HFFc6 (cell line): ENCODE measurements around the gene PPIL4. TPM values are rescaled to one million over a fixed set of nuclear protein-coding genes. Genes with fewer than 3 reads are reported as not detected.

ENCODE experiments used
- DNase-seq: peaks from one replicate; pipeline ENCODE4 v3.0.0-alpha.2; 2018
- H3K27ac Mint-ChIP-seq: 2 replicates; pipeline ENCODE4 v1.8.0; 2020; ENCODE audit warnings: mild to moderate bottlenecking, mixed read lengths
- H3K27me3 Mint-ChIP-seq: 2 replicates; pipeline ENCODE4 v1.8.0; 2021; ENCODE audit warnings: mild to moderate bottlenecking, moderate library complexity, mixed read lengths; ENCODE audit not compliant: insufficient read depth
- H3K36me3 Mint-ChIP-seq: 2 replicates; pipeline ENCODE4 v1.8.0; 2021; ENCODE audit warnings: low read depth, mixed read lengths
- H3K4me1 Mint-ChIP-seq: 2 replicates; pipeline ENCODE4 v1.8.0; 2020; ENCODE audit warnings: low read depth, mixed read lengths
- H3K4me3 Mint-ChIP-seq: 2 replicates; pipeline ENCODE4 v1.8.0; 2020; ENCODE audit warnings: mild to moderate bottlenecking, moderate library complexity, mixed read lengths
- H3K9me3 Mint-ChIP-seq: 2 replicates; pipeline ENCODE4 v1.8.0; 2020; ENCODE audit warnings: mild to moderate bottlenecking, mixed read lengths
- CTCF ChIP-seq: fragments of 200-600 bp; sonication (generic); IDR thresholded peaks from 2 replicates; pipeline ENCODE4 v1.5.0; 2021; ENCODE audit warnings: antibody characterized with exemption, mild to moderate bottlenecking
- total RNA-seq, 6 experiments: library from RNA; stranded (reverse); fragmentation: NEBNext Ultra II Directional; extraction: Animal tissue kit (Norgen Biotek cat#: 25700); gene quantifications; 2 replicates in 1 of 6; 3 replicates in 5 of 6; pipeline ENCODE4 v1.2.3, GENCODE V29; 2021

PPIL4 gene
- total RNA-seq, 6 experiments from 2014 or later = 31.9 to 35.1 (median 34.6) TPM

DNA sequence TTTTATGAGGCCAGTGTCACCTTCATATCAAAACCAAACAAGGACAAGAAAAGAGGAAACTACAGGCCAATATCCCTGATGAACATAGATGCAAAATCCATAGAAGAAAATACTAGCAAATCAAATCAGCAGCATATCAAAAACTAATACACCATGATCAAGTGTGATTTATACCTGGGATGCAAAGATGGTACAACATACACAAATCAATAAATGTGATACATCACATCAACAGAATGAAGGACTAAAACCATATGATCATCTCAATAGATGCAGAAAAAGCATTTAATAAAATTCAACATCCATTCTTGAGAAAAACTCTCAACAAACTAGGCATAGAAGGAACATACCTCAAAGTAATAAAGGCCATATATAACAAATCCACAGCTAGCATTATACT is 12.2 kb upstream of the PPIL4 start:
- H3K4me3 Mint-ChIP-seq = no peak overlapping the region
- no peak for DNase-seq
- H3K9me3 Mint-ChIP-seq = no peaks in the 10 kb centered on the region
- H3K36me3 Mint-ChIP-seq = no peaks in the 10 kb centered on the region
- peaks cover 18% of the 10 kb centered on the region for H3K27me3 Mint-ChIP-seq
- H3K27ac Mint-ChIP-seq = no peak overlapping the region
- H3K4me1 Mint-ChIP-seq = peaks cover 7% of the 10 kb centered on the region; the same call in 1 of the 2 replicates
- no peak for TF ChIP-seq CTCF

DNA sequence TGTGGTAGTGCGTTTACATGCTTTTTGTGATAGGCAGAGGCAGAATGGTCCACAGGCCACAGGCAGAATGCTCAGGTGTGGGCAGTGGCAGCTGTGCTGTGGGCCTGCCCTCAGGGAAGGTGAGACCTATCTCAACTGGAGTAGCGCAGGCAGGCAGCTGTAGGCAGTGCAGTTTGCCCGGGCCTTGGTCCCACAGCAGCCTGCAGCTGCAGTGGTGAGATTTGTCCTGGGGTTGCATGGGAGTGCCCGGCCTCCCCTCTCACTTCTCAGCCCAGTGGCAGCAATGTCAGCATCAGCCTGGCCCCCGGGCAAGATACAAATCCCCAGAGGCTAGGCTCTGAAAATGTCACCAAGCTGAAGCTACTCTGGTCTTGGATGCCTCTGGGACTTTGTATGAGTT is 6.1 kb upstream of the PPIL4 start:
- H3K4me3 Mint-ChIP-seq = no peak overlapping the region
- TF ChIP-seq CTCF = no peak
- H3K27me3 Mint-ChIP-seq = peaks cover 16% of the 10 kb centered on the region
- H3K9me3 Mint-ChIP-seq = no peaks in the 10 kb centered on the region
- H3K36me3 Mint-ChIP-seq = no peaks in the 10 kb centered on the region
- H3K4me1 Mint-ChIP-seq = peaks cover 7% of the 10 kb centered on the region
- no peak for DNase-seq
- no peak overlapping the region for H3K27ac Mint-ChIP-seq

GRCh38 chr6:149545258-149545753 is 537 bp downstream of the PPIL4 start:
- 0 out of 2 replicates have a peak, but pooled peaks have one; percentile 46 for TF ChIP-seq CTCF

GRCh38 chr6:149544646-149545257 is 1.1 kb downstream of the PPIL4 start:
- peaks cover 7% of the 10 kb centered on the region for H3K36me3 Mint-ChIP-seq

More at GRCh38 chr6:149545258-149545753, 537 bp downstream of the PPIL4 start:
- peak overlapping the region; percentile 90 for H3K4me3 Mint-ChIP-seq
- no peaks in the 10 kb centered on the region for H3K9me3 Mint-ChIP-seq
- H3K27me3 Mint-ChIP-seq = peaks cover 2% of the 10 kb centered on the region
- peaks cover 37% of the 10 kb centered on the region for H3K4me1 Mint-ChIP-seq
- peak overlapping the region; percentile 100 for H3K27ac Mint-ChIP-seq
- DNase-seq = peak; percentile 80
- peaks cover 7% of the 10 kb centered on the region for H3K36me3 Mint-ChIP-seq

DNA sequence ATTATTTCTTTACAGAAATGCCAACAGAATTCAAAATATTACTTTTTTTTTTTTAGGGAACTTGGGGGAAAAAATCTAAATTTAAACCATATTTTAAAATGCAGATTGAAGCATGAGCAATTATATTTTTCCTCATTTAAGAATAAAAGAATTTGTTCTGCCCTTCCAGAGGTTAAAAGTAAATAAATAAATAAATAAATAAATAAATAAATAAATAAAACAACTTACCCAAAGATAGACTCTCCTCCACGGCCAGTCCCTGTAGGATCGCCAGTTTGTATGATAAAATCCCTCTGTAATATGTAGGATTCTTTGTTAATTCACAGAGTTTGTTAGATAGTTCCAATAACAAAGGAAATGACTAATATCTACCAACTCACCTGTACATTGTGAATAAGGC is 4.7 kb downstream of the PPIL4 start:
- TF ChIP-seq CTCF = no peak
- Mint-ChIP-seq H3K27ac (no peak overlapping the region), H3K4me3 (no peak overlapping the region), H3K36me3 (peaks cover 19% of the 10 kb centered on the region), H3K4me1 (peaks cover 32% of the 10 kb centered on the region), H3K9me3 (no peaks in the 10 kb centered on the region), H3K27me3 (no peaks in the 10 kb centered on the region; the same call in none of the 2 replicates)
- no peak for DNase-seq

More at GRCh38 chr6:149544646-149545257, 1.1 kb downstream of the PPIL4 start:
- peak overlapping the region; percentile 100 for H3K27ac Mint-ChIP-seq
- peaks cover 37% of the 10 kb centered on the region for H3K4me1 Mint-ChIP-seq
- no peaks in the 10 kb centered on the region; the same call in none of the 2 replicates for H3K27me3 Mint-ChIP-seq
- peak overlapping the region; percentile 90 for H3K4me3 Mint-ChIP-seq
- no peak for DNase-seq
- no peaks in the 10 kb centered on the region for H3K9me3 Mint-ChIP-seq
- no peak; the same call in none of the 2 replicates for TF ChIP-seq CTCF
